Ascending aorta (tissue), 2 donors: Measurements from ENCODE around the gene SLC25A42. TPM values are rescaled to one million over a fixed set of nuclear protein-coding genes. Genes with fewer than 3 reads are reported as not detected.

Experiments used
- DNase-seq, 2 donors: peaks; one replicate each; pipeline ENCODE4 v3.0.0-alpha.2; 2019; ENCODE audit warnings: low spot score in 2 of 2
- H3K27ac ChIP-seq, 2 donors: fragments of 200-600 bp; sonication (generic); one replicate each; pipeline ENCODE4 v1.5.1; 2016 to 2017; ENCODE audit warnings: mild to moderate bottlenecking in 1 of 2
- H3K27me3 ChIP-seq: fragments of 200-600 bp; sonication (generic); one replicate; pipeline ENCODE4 v1.5.1; 2017
- H3K36me3 ChIP-seq, 2 donors: fragments of 200-600 bp; sonication (generic); one replicate each; pipeline ENCODE4 v1.5.1; 2016
- H3K4me1 ChIP-seq, 2 donors: fragments of 200-600 bp; sonication (generic); one replicate each; pipeline ENCODE4 v1.5.1; 2016 to 2017; ENCODE audit warnings: mild to moderate bottlenecking in 1 of 2
- H3K4me3 ChIP-seq, 2 donors: fragments of 200-600 bp; sonication (generic); one replicate each; pipeline ENCODE4 v1.5.1; 2016 to 2017; ENCODE audit warnings: mild to moderate bottlenecking in 1 of 2
- H3K9me3 ChIP-seq, 2 donors: fragments of 200-600 bp; sonication (generic); one replicate each; pipeline ENCODE4 v1.5.1; 2016
- CTCF ChIP-seq, 3 experiments: fragments of 200-600 bp in 2 of 3; fragments of 450-650 bp in 1 of 3; sonication (generic) in 2 of 3; IDR thresholded peaks; one replicate each; pipeline ENCODE4 v1.5.1; 2016 to 2019; ENCODE audit warnings: antibody characterized with exemption in 3 of 3, mild to moderate bottlenecking in 1 of 3, moderate library complexity in 1 of 3
- intact Hi-C: fragments of 100-400 bp; cut with DNase I; formaldehyde crosslinking; loops from one replicate; pipeline ENCODE4 v1.15.1; 2023
- total RNA-seq: library from RNA; depleted of rRNA; stranded (reverse); fragments of >200 nt; gene quantifications from one replicate; pipeline ENCODE4 v1.1.0, GENCODE V29; 2016

Gene SLC25A42
- total RNA-seq, 1 donor from 2014 or later: 8.9 TPM

- TF ChIP-seq CTCF (IDR thresholded peaks at IDR 0.05): no peak
- Histone ChIP-seq H3K9me3 (no peaks in the 10 kb centered on the region), H3K36me3 (peaks cover 0 to 5% of the 10 kb centered on the region in 2 donors), H3K27me3 (no peaks in the 10 kb centered on the region), H3K4me1 (peaks cover 0 to under 1% of the 10 kb centered on the region in 2 donors), H3K4me3 (no peak overlapping the region), H3K27ac (no peak overlapping the region)
- intact Hi-C loops: no loop called here
- DNase-seq: no peak
These were observed 10.5 kb downstream of the SLC25A42 start for GRCh38 chr19:19074196-19074882.

GRCh38 chr19:19075126-19075525 lies 11.3 kb downstream of the SLC25A42 start:
- no peak overlapping the region for H3K27ac ChIP-seq

GRCh38 chr19:19076476-19076875 lies 12.7 kb downstream of the SLC25A42 start:
- no peak for TF ChIP-seq CTCF (IDR thresholded peaks at IDR 0.05)
- DNase-seq: no peak
- H3K27ac ChIP-seq: no peak overlapping the region
- H3K4me3 ChIP-seq: no peak overlapping the region
- H3K36me3 ChIP-seq: peaks cover 0 to 5% of the 10 kb centered on the region in 2 donors
- H3K27me3 ChIP-seq: no peaks in the 10 kb centered on the region
- H3K4me1 ChIP-seq: no peaks in the 10 kb centered on the region
- no peaks in the 10 kb centered on the region for H3K9me3 ChIP-seq
- intact Hi-C loops: no loop called here

More at GRCh38 chr19:19075126-19075525, 11.3 kb downstream of the SLC25A42 start:
- no peaks in the 10 kb centered on the region for H3K27me3 ChIP-seq
- TF ChIP-seq CTCF (IDR thresholded peaks at IDR 0.05): no peak
- H3K4me1 ChIP-seq: no peaks in the 10 kb centered on the region
- no peak for DNase-seq
- peaks cover 0 to 5% of the 10 kb centered on the region in 2 donors for H3K36me3 ChIP-seq
- no peaks in the 10 kb centered on the region for H3K9me3 ChIP-seq
- H3K4me3 ChIP-seq: no peak overlapping the region
- intact Hi-C loops: no loop called here

- no peak for DNase-seq
- intact Hi-C loops: no loop called here
- no peak for TF ChIP-seq CTCF (IDR thresholded peaks at IDR 0.05)
- no peaks in the 10 kb centered on the region for H3K9me3 ChIP-seq
- peaks cover 0 to 5% of the 10 kb centered on the region in 2 donors for H3K36me3 ChIP-seq
- H3K27me3 ChIP-seq: no peaks in the 10 kb centered on the region
- no peaks in the 10 kb centered on the region for H3K4me1 ChIP-seq
- no peak overlapping the region for H3K27ac ChIP-seq
- no peak overlapping the region for H3K4me3 ChIP-seq
These were observed 13.3 kb downstream of the SLC25A42 start for GRCh38 chr19:19077103-19077502.

GRCh38 chr19:19078801-19079200 lies 15.0 kb downstream of the SLC25A42 start:
- Histone ChIP-seq H3K4me3 (no peak overlapping the region), H3K27me3 (no peaks in the 10 kb centered on the region), H3K27ac (no peak overlapping the region), H3K9me3 (no peaks in the 10 kb centered on the region), H3K36me3 (peaks cover 0 to 5% of the 10 kb centered on the region in 2 donors), H3K4me1 (no peaks in the 10 kb centered on the region)
- intact Hi-C loops: no loop called here
- DNase-seq: no peak
- no peak for TF ChIP-seq CTCF (IDR thresholded peaks at IDR 0.05)
